ENCODE data around the gene THAP4.

Gene THAP4

GRCh38 chr2:241550616-241551580 lies 86.1 kb downstream of the THAP4 start:
- DNase-seq (ENCODE audit: low read depth in 2 of 2): no peak

- no peak for DNase-seq (ENCODE audit: low read depth in 2 of 2)
Observed at GRCh38 chr2:241548451-241548835, 88.5 kb downstream of the THAP4 start.

- no peak for DNase-seq (ENCODE audit: low read depth in 2 of 2)
Observed at GRCh38 chr2:241547781-241548450, 89.0 kb downstream of the THAP4 start.

GRCh38 chr2:241546771-241547498 lies 90.0 kb downstream of the THAP4 start:
- no peak for DNase-seq (ENCODE audit: low read depth in 2 of 2)

- DNase-seq (ENCODE audit: low read depth in 2 of 2): no peak
Observed at GRCh38 chr2:241545523-241546473, 91.2 kb downstream of the THAP4 start.

- DNase-seq (ENCODE audit: low read depth in 2 of 2): no peak
Observed at GRCh38 chr2:241545106-241545505, 91.9 kb downstream of the THAP4 start.

- DNase-seq (ENCODE audit: low read depth in 2 of 2): no peak
Observed at GRCh38 chr2:241542278-241542605, 94.7 kb downstream of the THAP4 start.

- no peak for DNase-seq (ENCODE audit: low read depth in 2 of 2)
Observed at GRCh38 chr2:241541564-241542277, 95.2 kb downstream of the THAP4 start.

- DNase-seq (ENCODE audit: low read depth in 2 of 2): peak; percentile 24 to 43
Observed at GRCh38 chr2:241540771-241541561, 96.0 kb downstream of the THAP4 start.

GRCh38 chr2:241540401-241540770 lies 96.6 kb downstream of the THAP4 start:
- no peak for DNase-seq (ENCODE audit: low read depth in 2 of 2)

- no peak for DNase-seq (ENCODE audit: low read depth in 2 of 2)
Observed at GRCh38 chr2:241539616-241540374, 97.2 kb downstream of the THAP4 start.

- no peak for DNase-seq (ENCODE audit: low read depth in 2 of 2)
Observed at GRCh38 chr2:241538838-241539615, 97.9 kb downstream of the THAP4 start.

- DNase-seq (ENCODE audit: low read depth in 2 of 2): no peak
Observed at GRCh38 chr2:241535871-241536655, 100.9 kb downstream of the THAP4 start.

GRCh38 chr2:241534701-241535375 lies 102.1 kb downstream of the THAP4 start:
- DNase-seq (ENCODE audit: low read depth in 2 of 2): no peak

All from stimulated activated CD8-positive, alpha-beta memory T cell treated with anti-CD3 and anti-CD28 coated beads, Interleukin-7, amount 100 ng/mL, for 4 hours (primary cell).